Retina (tissue), 1 donor: ENCODE results near the gene CXCL3.
A peak's percentile ranks its signal among the peaks of the same experiment; 100 is the strongest.

Source experiments
- DNase-seq: peaks from one replicate; pipeline ENCODE4 v3.0.0-alpha.2; 2016

The CXCL3 gene

GRCh38 chr4:74012130-74012529 is 26.4 kb downstream of the CXCL3 start:
- no peak for DNase-seq

GRCh38 chr4:74009307-74009706 is 29.2 kb downstream of the CXCL3 start:
- DNase-seq = no peak

GRCh38 chr4:74006009-74006476 is 32.4 kb downstream of the CXCL3 start:
- DNase-seq = no peak

- DNase-seq = no peak
Observed at GRCh38 chr4:74005528-74005927, 33.0 kb downstream of the CXCL3 start.

- no peak for DNase-seq
Observed at GRCh38 chr4:74004668-74005067, 33.8 kb downstream of the CXCL3 start.

- no peak for DNase-seq
Observed at GRCh38 chr4:74000301-74000700, 38.2 kb downstream of the CXCL3 start.

GRCh38 chr4:73998040-73999011 is 40.2 kb downstream of the CXCL3 start, which contains the start of gene CXCL5:
TSS of gene CXCL5 (minus strand) at chr4:73998677. CDS start at chr4:73998581, 96 bp downstream.
- peak; percentile 87 for DNase-seq

GRCh38 chr4:73992050-73992449 is 46.4 kb downstream of the CXCL3 start:
- DNase-seq = no peak

GRCh38 chr4:73991742-73992000 is 46.8 kb downstream of the CXCL3 start:
- no peak for DNase-seq

GRCh38 chr4:73990988-73991741 is 47.3 kb downstream of the CXCL3 start:
- no peak for DNase-seq

GRCh38 chr4:73989928-73990327 is 48.6 kb downstream of the CXCL3 start:
- no peak for DNase-seq

- no peak for DNase-seq
Observed at GRCh38 chr4:73989031-73989430, 49.5 kb downstream of the CXCL3 start.

GRCh38 chr4:73988061-73988460 is 50.4 kb downstream of the CXCL3 start, which contains the start of gene PPBP:
TSS of gene PPBP (minus strand) at chr4:73988190. CDS start at chr4:73988103, 87 bp downstream.
- DNase-seq = no peak
